HG03565 (cell line): ENCODE measurements around the gene GABRG3.

Experiments
- ATAC-seq: cut with Tn5 transposase; IDR thresholded peaks from one replicate; pipeline ENCODE4 v1.9.1; 2021; ENCODE audit warnings: mild to moderate bottlenecking, moderate library complexity; ENCODE audit not compliant: unreplicated experiment

The GABRG3 gene

GRCh38 chr15:27541581-27541980, 570.6 kb downstream of the GABRG3 start:
- ATAC-seq = no peak

GRCh38 chr15:27545494-27546255, 574.7 kb downstream of the GABRG3 start:
- ATAC-seq = no peak

GRCh38 chr15:27549746-27550145, 578.8 kb downstream of the GABRG3 start:
- no peak for ATAC-seq

GRCh38 chr15:27550635-27551034, 579.7 kb downstream of the GABRG3 start:
- no peak for ATAC-seq

GRCh38 chr15:27561816-27562215, 590.8 kb downstream of the GABRG3 start:
- ATAC-seq = no peak

- no peak for ATAC-seq
Measured at GRCh38 chr15:27563765-27564370, 592.9 kb downstream of the GABRG3 start.

GRCh38 chr15:27564656-27565055, 593.7 kb downstream of the GABRG3 start:
- ATAC-seq = no peak

- ATAC-seq = no peak
Measured at GRCh38 chr15:27570746-27571145, 599.8 kb downstream of the GABRG3 start.

- ATAC-seq = no peak
Measured at GRCh38 chr15:27573805-27574485, 603.0 kb downstream of the GABRG3 start.

- no peak for ATAC-seq
Measured at GRCh38 chr15:27574541-27575054, 603.6 kb downstream of the GABRG3 start.

GRCh38 chr15:27575521-27575920, 604.5 kb downstream of the GABRG3 start:
- ATAC-seq = no peak

- no peak for ATAC-seq
Measured at GRCh38 chr15:27576576-27576975, 605.6 kb downstream of the GABRG3 start.

- ATAC-seq = no peak
Measured at GRCh38 chr15:27579738-27580137, 608.8 kb downstream of the GABRG3 start.

- ATAC-seq = no peak
Measured at GRCh38 chr15:27582726-27583410, 611.9 kb downstream of the GABRG3 start.

GRCh38 chr15:27583651-27584050, 612.7 kb downstream of the GABRG3 start:
- ATAC-seq = no peak

- no peak for ATAC-seq
Measured at GRCh38 chr15:27585041-27585640, 614.2 kb downstream of the GABRG3 start.

- ATAC-seq = no peak
Measured at GRCh38 chr15:27587810-27588209, 616.8 kb downstream of the GABRG3 start.

- ATAC-seq = no peak
Measured at GRCh38 chr15:27589260-27589659, 618.3 kb downstream of the GABRG3 start.

- ATAC-seq = no peak
Measured at GRCh38 chr15:27589782-27590181, 618.8 kb downstream of the GABRG3 start.
